Endothelial cell of umbilical vein (primary cell): ENCODE data around the gene CEBPZOS. TPM values are rescaled to one million over a fixed set of nuclear protein-coding genes. Genes with fewer than 3 reads are reported as not detected.

Experiments
- BruUV-seq: library from RNA; stranded (reverse); fragments of 400-500 nt; replicated peaks from 2 replicates; lab custom pipeline; 2021; lab: Mats Ljungman, UMichigan
- CTCF ChIA-PET: fragments of 300-600, 350-600 bp; sonication (Branson Sonifier 250); formaldehyde crosslinking; loops from one replicate; lab custom pipeline; 2021; ENCODE audit warnings: antibody characterized with exemption, inconsistent platforms; lab: Charles Lee
- POLR2A ChIA-PET: fragments of 300-600, 350-600 bp; sonication (Branson Sonifier 250); formaldehyde crosslinking; loops from one replicate; lab custom pipeline; 2021; ENCODE audit warnings: antibody characterized with exemption, inconsistent platforms; lab: Charles Lee
- DNase-seq: peaks from one replicate; pipeline ENCODE4 v3.0.0-alpha.2; 2011; ENCODE audit warnings: low read depth, low spot score
- FAIRE-seq: peaks from 2 replicates; lab custom pipeline; 2011; peaks lifted over from hg19 to GRCh38; lab: Jason Lieb, UNC
- H2AFZ ChIP-seq: 2 replicates; pipeline ENCODE4 v1.6.0; 2012; ENCODE audit warnings: low read depth, low read length, control low read depth, inconsistent platforms
- H3K27ac ChIP-seq: 2 replicates; pipeline ENCODE4 v1.5.1; 2011; ENCODE audit warnings: low read depth, mild to moderate bottlenecking, control low read depth, low read length, moderate library complexity; ENCODE audit not compliant: insufficient read depth
- H3K27me3 ChIP-seq, 2 experiments: 2 replicates each; pipeline versions ENCODE4 v1.6.0 to v1.6.1; 2011; ENCODE audit warnings: low read length in 2 of 2, mixed read lengths in 1 of 2; ENCODE audit not compliant: control insufficient read depth in 2 of 2, insufficient read depth in 2 of 2
- H3K36me3 ChIP-seq, 2 experiments: 2 replicates in 1 of 2; 3 replicates in 1 of 2; pipeline ENCODE4 v1.5.1; 2011; ENCODE audit warnings: low read length in 2 of 2, mild to moderate bottlenecking in 1 of 2, moderate library complexity in 1 of 2; ENCODE audit not compliant: control insufficient read depth in 2 of 2, insufficient read depth in 2 of 2; ENCODE audit errors: extremely low read depth in 1 of 2
- H3K4me1 ChIP-seq: 3 replicates; pipeline ENCODE4 v1.5.1; 2011; ENCODE audit warnings: mild to moderate bottlenecking, low read length; ENCODE audit not compliant: control insufficient read depth, insufficient read depth; ENCODE audit errors: extremely low read depth
- H3K4me2 ChIP-seq: 2 replicates; pipeline ENCODE4 v1.6.1; 2011; ENCODE audit warnings: low read length, control low read depth, mixed read lengths; ENCODE audit not compliant: insufficient read depth
- H3K4me3 ChIP-seq, 3 experiments: fragments of 200-600 bp in 1 of 3; sonication (generic), shearing (Covaris generic) in 1 of 3; replicated peaks in 1 of 3; 2 replicates each; pipeline ENCODE4 v1.5.1; 2011 to 2016; ENCODE audit warnings: control low read depth in 3 of 3, low read length in 3 of 3, mild to moderate bottlenecking in 2 of 3, inconsistent platforms in 1 of 3, low read depth in 1 of 3, moderate library complexity in 1 of 3; ENCODE audit not compliant: insufficient read depth in 1 of 3
- H3K79me2 ChIP-seq: 2 replicates; pipeline ENCODE4 v1.6.0; 2012; ENCODE audit warnings: low read length, inconsistent platforms; ENCODE audit not compliant: control insufficient read depth, insufficient read depth
- H3K9ac ChIP-seq: replicated peaks from 2 replicates; pipeline ENCODE3; 2011; ENCODE audit warnings: low read length, control low read depth; ENCODE audit not compliant: insufficient read depth; ENCODE audit errors: extremely low read depth
- H3K9me1 ChIP-seq: replicated peaks from 3 replicates; pipeline ENCODE4 v1.6.0; 2011; ENCODE audit warnings: mild to moderate bottlenecking, low read length; ENCODE audit not compliant: control insufficient read depth, insufficient read depth; ENCODE audit errors: extremely low read depth
- H3K9me3 ChIP-seq: replicated peaks from 2 replicates; pipeline ENCODE4 v1.5.1; 2012; ENCODE audit warnings: low read length, inconsistent platforms; ENCODE audit not compliant: control insufficient read depth, insufficient read depth
- H4K20me1 ChIP-seq: replicated peaks from 2 replicates; pipeline ENCODE3; 2011; ENCODE audit warnings: mild to moderate bottlenecking, low read length; ENCODE audit not compliant: control insufficient read depth, insufficient read depth; ENCODE audit errors: extremely low read depth
- CTCF ChIP-seq, 2 donors: IDR thresholded peaks; 1 replicate in 1 of 2; 2 replicates in 1 of 2; pipeline ENCODE4 v1.5.1; 2011; ENCODE audit warnings: low read length in 2 of 2, mild to moderate bottlenecking in 2 of 2, moderate library complexity in 2 of 2, control low read depth in 1 of 2, inconsistent platforms in 1 of 2, low read depth in 1 of 2; ENCODE audit not compliant: insufficient read depth in 1 of 2; ENCODE audit errors: extremely low read depth in 1 of 2
- EZH2 ChIP-seq: IDR thresholded peaks from 2 replicates; pipeline ENCODE4 v1.6.1; 2012; ENCODE audit warnings: borderline replicate concordance, low read depth, mild to moderate bottlenecking, moderate library complexity, low read length, inconsistent platforms; ENCODE audit not compliant: severe bottlenecking
- FOS ChIP-seq: IDR thresholded peaks from 2 replicates; pipeline ENCODE4 v1.6.1; 2011; ENCODE audit warnings: mild to moderate bottlenecking, low read length, moderate library complexity, borderline replicate concordance; ENCODE audit not compliant: insufficient read depth
- GATA2 ChIP-seq: IDR thresholded peaks from 2 replicates; pipeline ENCODE4 v1.7.0; 2011; ENCODE audit warnings: low read depth, mild to moderate bottlenecking, moderate library complexity, mixed read lengths, low read length; ENCODE audit not compliant: insufficient read length, insufficient read depth
- JUN ChIP-seq: IDR thresholded peaks from 2 replicates; pipeline ENCODE4 v1.6.1; 2011; ENCODE audit warnings: borderline replicate concordance, low read depth; ENCODE audit not compliant: insufficient read length, insufficient read depth
- MAX ChIP-seq: IDR thresholded peaks from 2 replicates; pipeline ENCODE4 v1.6.1; 2011; ENCODE audit not compliant: insufficient read depth, insufficient read length
- MYC ChIP-seq: IDR thresholded peaks from one replicate; pipeline ENCODE4 v1.6.1; 2011; ENCODE audit warnings: mild to moderate bottlenecking, low read depth, low read length
- POLR2A ChIP-seq: IDR thresholded peaks from 2 replicates; pipeline ENCODE4 v1.6.1; 2012; ENCODE audit warnings: low read depth, mild to moderate bottlenecking, control low read depth, low read length
- POLR2AphosphoS5 ChIP-seq: IDR thresholded peaks from 2 replicates; pipeline ENCODE4 v1.6.1; 2012; ENCODE audit warnings: low read depth, mild to moderate bottlenecking, control low read depth, low read length, moderate library complexity; ENCODE audit not compliant: insufficient read depth
- dilution Hi-C: fragments of 300-500 bp; cut with MboI; formaldehyde crosslinking; loops from one replicate; pipeline ENCODE4 v1.15.0; 2019; ENCODE audit warnings: low sequenced_read_pairs; ENCODE audit not compliant: extremely low pct_ligation_motif_present
- intact Hi-C: fragments of 100-400 bp; cut with micrococcal nuclease; formaldehyde crosslinking; loops from one replicate; pipeline ENCODE4 v1.10.0; 2022
- polyA plus RNA-seq, 4 experiments: library from polyadenylated mRNA; depleted of rRNA in 3 of 4; stranded (reverse) in 3 of 4; unstranded in 1 of 4; fragments of >200 nt; gene quantifications; 2 replicates each; pipeline versions ENCODE4 v1.2.1 to v1.2.3, GENCODE V29; 2011 to 2012; ENCODE audit warnings: missing spikeins in 1 of 4
- total RNA-seq: library from RNA; stranded (reverse); gene quantifications from 2 replicates; pipeline ENCODE4 v1.2.3, GENCODE V29; 2021

CEBPZOS gene
- total and polyA plus RNA-seq, 2 donors (not counting 3 experiments of a cell fraction or from before 2014, with no cell fraction given) = 29.1 to 36.3 TPM

- peak; percentile 53 for FAIRE-seq
- Histone ChIP-seq H3K4me3 (no peak overlapping the region), H4K20me1 (no peaks in the 10 kb centered on the region), H2AFZ (no peak overlapping the region), H3K9me3 (no peaks in the 10 kb centered on the region), H3K79me2 (no peaks in the 10 kb centered on the region), H3K27me3 (no peaks in the 10 kb centered on the region), H3K4me1 (peaks cover 6% of the 10 kb centered on the region), H3K4me2 (no peak overlapping the region), H3K36me3 (peaks cover 3 to 16% of the 10 kb centered on the region in 2 experiments), H3K9ac (no peak overlapping the region), H3K9me1 (no peaks in the 10 kb centered on the region), H3K27ac (peak overlapping the region; percentile 4)
- ChIA-PET CTCF (interaction anchor here (1.4 to 2.0 kb wide), 3 partner anchors 9 to 634 kb away, joined by 4 to 6 read pairs (median 6); partner anchors contain the start of gene NDUFAF7), POLR2A (no interaction called here)
- intact Hi-C loops (no loop called here), dilution Hi-C loops (no loop called here)
- DNase-seq = peak; percentile 82
- no TSS peak for BruUV-seq
- TF ChIP-seq GATA2 = peak; percentile 47
- no peak for TF ChIP-seq POLR2AphosphoS5
Observed at GRCh38 chr2:37243435-37243834, 47.1 kb downstream of the CEBPZOS start.

GRCh38 chr2:37244017-37244416 is 47.7 kb downstream of the CEBPZOS start:
- BruUV-seq = no TSS peak
- Histone ChIP-seq H3K27ac (peak overlapping the region; percentile 4), H3K27me3 (no peaks in the 10 kb centered on the region), H3K9ac (no peak overlapping the region), H3K36me3 (peaks cover 3 to 17% of the 10 kb centered on the region in 2 experiments), H3K4me2 (peak overlapping the region; percentile 17), H3K4me3 (no peak overlapping the region), H4K20me1 (no peaks in the 10 kb centered on the region), H3K9me3 (no peaks in the 10 kb centered on the region), H3K79me2 (no peaks in the 10 kb centered on the region), H3K4me1 (peaks cover 8% of the 10 kb centered on the region), H2AFZ (no peak overlapping the region), H3K9me1 (no peaks in the 10 kb centered on the region)
- dilution Hi-C loops (no loop called here), intact Hi-C loops (no loop called here)
- TF ChIP-seq MYC (no peak), POLR2AphosphoS5 (no peak), GATA2 (no peak), FOS (no peak), POLR2A (no peak), MAX (no peak), CTCF (IDR thresholded peaks at IDR 0.05; ENCODE audit: extremely low read depth in 1 of 2, insufficient read depth in 1 of 2, low read depth in 1 of 2, low read length in 2 of 2) (no peak), JUN (no peak), EZH2 (no peak)
- DNase-seq (peak; percentile 74), FAIRE-seq (peak; percentile 74)
- CTCF ChIA-PET = interaction anchor here (1.4 to 2.0 kb wide), 3 partner anchors 10 to 633 kb away, joined by 4 to 6 read pairs (median 6); partner anchors contain the start of gene NDUFAF7
- POLR2A ChIA-PET = no interaction called here
